Skeletal muscle cell (primary cell): Measurements from ENCODE around the gene ZNF765.
"Not testable (repeated sequence)": the region's sequence is repeated elsewhere in the genome, so short reads cannot be mapped to it uniquely, and the experiment has no call there.

Source experiments
- DNase-seq: peaks from one replicate; pipeline ENCODE4 v3.0.0-alpha.2; 2010; ENCODE audit warnings: low read depth
- H3K4me3 ChIP-seq: 2 replicates; pipeline ENCODE4 v1.5.1; 2011; ENCODE audit warnings: low read depth, mild to moderate bottlenecking, control low read depth, low read length, moderate library complexity

The ZNF765 gene

DNA sequence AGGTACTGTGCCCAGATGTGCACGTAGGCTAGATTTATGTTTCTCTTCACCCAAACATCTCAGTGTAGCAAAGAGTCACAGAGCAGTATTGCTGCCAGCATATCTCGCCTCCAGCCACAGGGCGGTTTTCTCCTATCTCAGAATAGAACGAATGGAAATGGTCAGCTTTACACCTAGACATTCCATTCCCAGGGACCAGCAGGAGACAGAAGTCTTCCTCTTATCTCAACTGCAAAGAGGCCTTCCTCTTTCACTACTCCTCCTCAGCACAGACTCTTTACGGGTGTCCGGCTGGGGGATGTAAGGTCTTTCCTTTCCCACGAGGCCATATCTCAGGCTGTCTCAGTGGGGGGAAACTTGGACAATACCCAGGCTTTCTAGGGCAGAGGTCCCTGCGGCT is 73.7 kb downstream of the ZNF765 start:
- DNase-seq: not testable (repeated sequence)
- H3K4me3 ChIP-seq: peak overlapping the region; percentile 72

- DNase-seq: no peak
- no peak overlapping the region for H3K4me3 ChIP-seq
These were observed 77.0 kb downstream of the ZNF765 start for GRCh38 chr19:53471916-53472315.

GRCh38 chr19:53474832-53475231 is 79.9 kb downstream of the ZNF765 start:
- not testable (repeated sequence) for DNase-seq, H3K4me3 ChIP-seq

DNA sequence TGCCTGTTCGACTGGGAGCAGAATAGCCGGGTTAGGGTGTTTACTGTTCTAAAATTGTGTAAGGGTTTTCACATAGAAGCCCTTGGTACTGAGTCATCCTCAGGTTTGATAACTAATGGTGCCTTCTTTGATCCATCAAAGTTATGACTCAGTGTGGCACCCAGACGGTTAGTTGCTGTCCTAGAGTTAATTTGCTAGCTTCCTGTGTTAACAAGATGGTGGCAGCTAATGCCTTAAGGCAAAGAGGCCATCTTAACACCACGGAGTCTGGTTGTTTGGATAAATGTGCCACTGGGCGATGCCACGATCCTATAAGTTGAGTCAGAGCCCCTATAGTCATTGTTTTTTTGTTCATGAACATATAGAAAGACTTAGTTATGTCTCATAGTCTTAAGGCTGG is 80.5 kb downstream of the ZNF765 start:
- DNase-seq: not testable (repeated sequence)

More for the DNA sequence above, 80.5 kb downstream of the ZNF765 start:
- H3K4me3 ChIP-seq: not testable (repeated sequence)
